Spleen (tissue), 10 donors: ENCODE results near the gene ONECUT2. TPM values are rescaled to one million over a fixed set of nuclear protein-coding genes. Genes with fewer than 3 reads are reported as not detected.

Source experiments
- polyA plus RNA-seq, 3 donors: library from polyadenylated mRNA; stranded (reverse); fragments of 200-250 nt; gene quantifications; one replicate each; pipeline ENCODE4 v1.2.1, GENCODE V29; 2013
- total RNA-seq, 7 donors: library from RNA; depleted of rRNA in 3 of 7; stranded (reverse); fragments of >200 nt in 3 of 7; fragmentation: NEBNext Ultra II Directional in 4 of 7; extraction: Animal tissue kit (Norgen Biotek cat#: 25700) in 4 of 7; gene quantifications; one replicate each; pipeline versions ENCODE4 v1.1.0 to v1.2.1, GENCODE V29; 2016 to 2021
- donor health status: healthy with polysubstance abuse.
- donor health status: DM: no; HTN: no; CAD: no; lungs with moderate emphysema.
- donor health status: DM: no; HTN: no; CAD: no.
- donor health status: Bipolar disorder and iron deficiency.
- donor health status: healthy.
- donor health status: DM: no; HTN: no; CAD: no.
- donor health status: DM: yes; HTN: yes; CAD: no.

ONECUT2 gene
- total and polyA plus RNA-seq, 10 donors = under 0.01 to 0.03 (median 0.03) TPM; not detected in 7

Other genes starting within 250 kb of the ONECUT2 start
- gene ST8SIA3, start 82.8 kb upstream of the ONECUT2 start, total RNA-seq = not detected
- gene ST8SIA3, start 82.8 kb upstream of the ONECUT2 start, polyA plus RNA-seq = not detected
- gene FECH, start 151.3 kb downstream of the ONECUT2 start, total RNA-seq = 10 to 100 TPM; 19.0 to 85.9 (median 33.2) TPM
- 1 to 10 TPM; 4.3 to 9.3 (median 4.7) TPM for gene FECH, start 151.3 kb downstream of the ONECUT2 start, polyA plus RNA-seq
- gene NARS1, start 186.5 kb downstream of the ONECUT2 start, total RNA-seq = 100 to 1,000 TPM in 1 of 7 donors, 10 to 100 TPM in 6; 73.5 to 106 (median 89.7) TPM
- gene NARS1, start 186.5 kb downstream of the ONECUT2 start, polyA plus RNA-seq = 10 to 100 TPM; 45.4 to 55.0 (median 53.0) TPM